Esophagus muscularis mucosa (tissue), 3 donors: ENCODE results near the gene LTBP3.

Experiments used
- POLR2A ChIP-seq: fragments of 450-650 bp; IDR thresholded peaks from one replicate; pipeline ENCODE4 v1.6.1; 2017; ENCODE audit warnings: antibody characterized with exemption, moderate library complexity, mild to moderate bottlenecking, low read depth
- POLR2AphosphoS5 ChIP-seq, 2 donors: sonication (generic); formaldehyde crosslinking; IDR thresholded peaks; one replicate each; pipeline ENCODE4 v1.6.1; 2017; ENCODE audit warnings: antibody characterized with exemption in 2 of 2
- TF ChIP-seq, protein P1 (sequence below), 3 experiments: fragments of 200-600 bp in 2 of 3; fragments of 450-650 bp in 1 of 3; sonication (generic) in 2 of 3; IDR thresholded peaks; one replicate each; pipeline ENCODE4 v1.5.1; 2017 to 2019; ENCODE audit warnings: antibody characterized with exemption in 3 of 3, mild to moderate bottlenecking in 2 of 3, moderate library complexity in 1 of 3

DNA sequence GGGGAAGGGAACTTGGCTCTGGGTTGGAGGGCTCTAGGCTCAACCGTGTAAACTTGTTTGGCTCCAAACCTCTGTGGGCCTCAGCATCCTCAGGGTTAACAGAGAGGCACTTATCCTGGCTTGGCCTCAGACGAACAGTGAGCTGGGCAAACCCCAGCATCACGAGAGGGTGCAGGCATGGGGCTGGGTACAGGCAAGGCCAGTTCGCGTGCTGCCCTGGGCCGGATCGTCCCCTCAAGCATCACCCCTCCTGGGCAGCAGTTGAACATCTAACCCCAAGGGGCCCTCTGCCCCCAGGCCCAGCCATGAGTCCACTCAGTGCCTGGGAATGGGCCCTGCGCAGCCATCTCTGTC, 19.6 kb upstream of the LTBP3 start:
- TF ChIP-seq POLR2AphosphoS5 (IDR thresholded peaks at IDR 0.05) (no peak), POLR2A (no peak)
- TF ChIP-seq, protein P1, sequence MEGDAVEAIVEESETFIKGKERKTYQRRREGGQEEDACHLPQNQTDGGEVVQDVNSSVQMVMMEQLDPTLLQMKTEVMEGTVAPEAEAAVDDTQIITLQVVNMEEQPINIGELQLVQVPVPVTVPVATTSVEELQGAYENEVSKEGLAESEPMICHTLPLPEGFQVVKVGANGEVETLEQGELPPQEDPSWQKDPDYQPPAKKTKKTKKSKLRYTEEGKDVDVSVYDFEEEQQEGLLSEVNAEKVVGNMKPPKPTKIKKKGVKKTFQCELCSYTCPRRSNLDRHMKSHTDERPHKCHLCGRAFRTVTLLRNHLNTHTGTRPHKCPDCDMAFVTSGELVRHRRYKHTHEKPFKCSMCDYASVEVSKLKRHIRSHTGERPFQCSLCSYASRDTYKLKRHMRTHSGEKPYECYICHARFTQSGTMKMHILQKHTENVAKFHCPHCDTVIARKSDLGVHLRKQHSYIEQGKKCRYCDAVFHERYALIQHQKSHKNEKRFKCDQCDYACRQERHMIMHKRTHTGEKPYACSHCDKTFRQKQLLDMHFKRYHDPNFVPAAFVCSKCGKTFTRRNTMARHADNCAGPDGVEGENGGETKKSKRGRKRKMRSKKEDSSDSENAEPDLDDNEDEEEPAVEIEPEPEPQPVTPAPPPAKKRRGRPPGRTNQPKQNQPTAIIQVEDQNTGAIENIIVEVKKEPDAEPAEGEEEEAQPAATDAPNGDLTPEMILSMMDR (IDR thresholded peaks at IDR 0.05) = no peak
